A549 (cell line): ENCODE measurements around the gene DPEP3. TPM values are rescaled to one million over a fixed set of nuclear protein-coding genes. Genes with fewer than 3 reads are reported as not detected.

ENCODE experiments used
- ATAC-seq, 2 experiments: fragments of 200-7000 bp in 1 of 2; fragments of >200 bp in 1 of 2; cut with Nextera tagmentation in 1 of 2; cut with Tn5 transposase in 1 of 2; 3 replicates each; pipeline versions ENCODE4 v1.8.0 to v1.9.1; 2018 to 2020; ENCODE audit warnings: mild to moderate bottlenecking in 1 of 2, moderate library complexity in 1 of 2
- CTCF ChIA-PET: fragments of 300-600 bp; sonication (Branson Sonifier 250); formaldehyde crosslinking; extraction: SDS; loops from one replicate; lab custom pipeline; 2021; ENCODE audit warnings: antibody characterized with exemption, inconsistent platforms; lab: Yijun Ruan, JAX
- POLR2A ChIA-PET: fragments of 350-600 bp; formaldehyde crosslinking; extraction: SDS; loops from one replicate; lab custom pipeline; 2021; ENCODE audit warnings: antibody characterized with exemption, inconsistent platforms; lab: Yijun Ruan, JAX
- DNase-seq, 2 experiments: peaks; one replicate each; pipeline versions ENCODE4 v3.0.0 to v3.0.0-alpha.2; 2011 to 2016; ENCODE audit warnings: low read depth in 1 of 2, low spot score in 1 of 2
- FAIRE-seq: peaks from 2 replicates; lab custom pipeline; 2011; peaks lifted over from hg19 to GRCh38; lab: Jason Lieb, UNC
- H3K27ac ChIP-seq, 2 experiments: fragments of >200 bp; sonication (Bioruptor Twin); formaldehyde crosslinking; 3 replicates each; pipeline ENCODE4 v1.5.1; 2016 to 2017
- H3K4me1 ChIP-seq: fragments of >200 bp; sonication (Bioruptor Twin); formaldehyde crosslinking; 3 replicates; pipeline ENCODE4 v1.6.1; 2016
- H3K4me2 ChIP-seq: fragments of >200 bp; sonication (Bioruptor Twin); formaldehyde crosslinking; 3 replicates; pipeline ENCODE4 v1.6.1; 2016
- H3K4me3 ChIP-seq: fragments of >200 bp; sonication (Bioruptor Twin); formaldehyde crosslinking; 3 replicates; pipeline ENCODE4 v1.5.1; 2016
- H3K9me3 ChIP-seq: fragments of >200 bp; sonication (Bioruptor Twin); formaldehyde crosslinking; 3 replicates; pipeline ENCODE4 v1.6.1; 2016
- BHLHE40 ChIP-seq: IDR thresholded peaks from 2 replicates; pipeline ENCODE4 v1.6.1; 2012; ENCODE audit warnings: low read depth, low read length, inconsistent platforms
- CHD2 ChIP-seq: fragments of 150-350 bp; IDR thresholded peaks from 2 replicates; pipeline ENCODE4 v1.6.1; 2014; ENCODE audit warnings: low read length; ENCODE audit not compliant: partially characterized antibody
- HDAC2 ChIP-seq: fragments of 200-600 bp; sonication (generic); IDR thresholded peaks from 2 replicates; pipeline ENCODE4 v1.6.1; 2016
- HOXA7 ChIP-seq: fragments of 250-450 bp; sonication (Bioruptor Pico); IDR thresholded peaks from 2 replicates; pipeline ENCODE4 v1.5.0; 2020; ENCODE audit warnings: mild to moderate bottlenecking, moderate library complexity
- HOXB13 ChIP-seq: fragments of 250-450 bp; sonication (Bioruptor Pico); IDR thresholded peaks from 2 replicates; pipeline ENCODE4 v1.5.0; 2020; ENCODE audit warnings: low read depth, mild to moderate bottlenecking, moderate library complexity
- HOXB5 ChIP-seq: fragments of 250-450 bp; sonication (Bioruptor Pico); IDR thresholded peaks from 2 replicates; pipeline ENCODE4 v1.5.0; 2020; ENCODE audit warnings: mild to moderate bottlenecking, moderate library complexity
- MAFK ChIP-seq: fragments of 450-650 bp; IDR thresholded peaks from 2 replicates; pipeline ENCODE4 v1.6.1; 2014; ENCODE audit not compliant: partially characterized antibody
- MYC ChIP-seq: IDR thresholded peaks from 2 replicates; pipeline ENCODE4 v1.6.1; 2012; ENCODE audit warnings: mild to moderate bottlenecking, inconsistent platforms, low read length, improper control_type of control experiment, borderline replicate concordance
- NPAS2 ChIP-seq: fragments of 250-450 bp; sonication (Bioruptor Pico); IDR thresholded peaks from 2 replicates; pipeline ENCODE4 v1.8.0; 2022; ENCODE audit warnings: mild to moderate bottlenecking, moderate library complexity, borderline replicate concordance
- NR3C1 ChIP-seq: fragments of >200 bp; sonication (Bioruptor Twin); formaldehyde crosslinking; IDR thresholded peaks from 3 replicates; pipeline ENCODE4 v1.6.1; 2017
- PHF8 ChIP-seq: fragments of 200-600 bp; sonication (generic); IDR thresholded peaks from 2 replicates; pipeline ENCODE4 v1.6.1; 2016; ENCODE audit warnings: low read depth, mild to moderate bottlenecking, antibody characterized with exemption, moderate library complexity, borderline replicate concordance
- POLR2AphosphoS2 ChIP-seq: conservative IDR thresholded peaks from 2 replicates; pipeline ENCODE4 v1.6.1; 2012; ENCODE audit warnings: low read length, improper control_type of control experiment, inconsistent platforms
- RCOR1 ChIP-seq: fragments of 150-350 bp; IDR thresholded peaks from 2 replicates; pipeline ENCODE4 v1.6.1; 2014; ENCODE audit warnings: antibody characterized with exemption, low read length, low read depth
- SMC3 ChIP-seq: fragments of >200 bp; sonication (Bioruptor Twin); formaldehyde crosslinking; IDR thresholded peaks from 3 replicates; pipeline ENCODE4 v1.6.1; 2018; ENCODE audit warnings: inconsistent platforms
- ZC3H11A ChIP-seq: fragments of 450-650 bp; IDR thresholded peaks from 2 replicates; pipeline ENCODE4 v1.6.1; 2014; ENCODE audit warnings: antibody characterized with exemption, mild to moderate bottlenecking
- ZFP36 ChIP-seq: fragments of 450-650 bp; IDR thresholded peaks from 2 replicates; pipeline ENCODE4 v1.6.1; 2014; ENCODE audit warnings: borderline replicate concordance; ENCODE audit not compliant: partially characterized antibody
- ZNF302 ChIP-seq: fragments of 250-450 bp; sonication (Bioruptor Pico); IDR thresholded peaks from 2 replicates; pipeline ENCODE4 v1.9.0; 2021; ENCODE audit warnings: inconsistent platforms, mild to moderate bottlenecking, moderate library complexity
- ZSCAN20 ChIP-seq: fragments of 250-450 bp; sonication (Bioruptor Pico); IDR thresholded peaks from 2 replicates; pipeline ENCODE4 v1.8.0; 2022; ENCODE audit warnings: mild to moderate bottlenecking, moderate library complexity
- WGBS: methylation state at CpG from one replicate; pipeline ENCODE4 v1.1.6; 2017; ENCODE audit errors: missing lambda C conversion rate; 5-methylcytosine and 5-hydroxymethylcytosine counted together
- polyA plus RNA-seq, 4 experiments: library from polyadenylated mRNA; depleted of rRNA in 3 of 4; stranded (reverse); fragments of >200 nt; fragmentation: RNase III in 1 of 4; extraction: RNeasy Plus Mini Kit Qiagen cat#74134 plus additional on column Dnase treatment in 1 of 4; gene quantifications; 2 replicates in 3 of 4; 3 replicates in 1 of 4; pipeline ENCODE4 v1.2.3, GENCODE V29; 2011 to 2017
- TF ChIP-seq, protein P1 (sequence below): fragments of 450-650 bp; IDR thresholded peaks from 2 replicates; pipeline ENCODE4 v1.6.1; 2014; ENCODE audit warnings: antibody characterized with exemption
- TF ChIP-seq, protein P2 (sequence below): fragments of >200 bp; sonication (Bioruptor Twin); formaldehyde crosslinking; IDR thresholded peaks from 3 replicates; pipeline ENCODE4 v1.6.1; 2016
- TF ChIP-seq, protein P3 (sequence below): fragments of 150-350 bp; IDR thresholded peaks from 2 replicates; pipeline ENCODE4 v1.6.1; 2014; ENCODE audit warnings: low read depth, mild to moderate bottlenecking, low read length
- TF ChIP-seq, protein P4 (sequence below): IDR thresholded peaks from 2 replicates; pipeline ENCODE4 v1.6.1; 2012; ENCODE audit warnings: low read depth, borderline replicate concordance

DPEP3 gene
- polyA plus RNA-seq, 2 of the 4 experiments (the other 2 are of a cell fraction): not detected

DNA sequence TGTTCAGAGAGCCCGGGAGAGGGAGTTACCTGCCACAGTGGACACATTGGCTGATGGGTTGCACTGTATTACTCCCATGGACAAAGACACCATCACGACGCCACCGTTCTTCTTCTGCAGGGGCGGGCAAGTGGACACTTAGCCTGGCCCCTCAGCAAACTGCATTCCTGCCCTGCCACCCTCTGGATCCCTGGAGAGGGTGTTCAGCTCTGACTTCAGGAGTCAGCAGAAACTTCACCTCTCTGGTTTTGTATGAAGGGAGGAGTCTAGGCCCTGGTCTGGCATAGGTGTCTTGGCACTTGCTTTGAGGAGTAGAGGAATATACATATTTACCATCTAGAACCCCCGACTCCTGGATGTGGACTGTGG lies 9.7 kb upstream of the DPEP3 start:
- 77% methylated on average over 6 of the region's 6 CpGs for WGBS
- ChIA-PET POLR2A (interaction anchor here (0.6 kb wide), 1 partner anchor 95 kb away, joined by 9 read pairs; no protein-coding TSS in a partner anchor), CTCF (interaction anchor here (0.7 to 5.5 kb wide), 5 partner anchors 9 to 240 kb away, joined by 3 to 21 read pairs (median 5); no protein-coding TSS in a partner anchor)
- FAIRE-seq: no peak
- H3K4me1 ChIP-seq: peaks cover 8% of the 10 kb centered on the region
- no peak overlapping the region for H3K4me2 ChIP-seq
- no peaks in the 10 kb centered on the region for H3K9me3 ChIP-seq
- no peak overlapping the region for H3K4me3 ChIP-seq
- ATAC-seq: no peak
- no peak for DNase-seq
- no peak overlapping the region for H3K27ac ChIP-seq
- no peak for TF ChIP-seq POLR2AphosphoS2
- TF ChIP-seq NPAS2 (CRISPR knock-in tag): no peak
- TF ChIP-seq MAFK: no peak
- TF ChIP-seq, protein P1, sequence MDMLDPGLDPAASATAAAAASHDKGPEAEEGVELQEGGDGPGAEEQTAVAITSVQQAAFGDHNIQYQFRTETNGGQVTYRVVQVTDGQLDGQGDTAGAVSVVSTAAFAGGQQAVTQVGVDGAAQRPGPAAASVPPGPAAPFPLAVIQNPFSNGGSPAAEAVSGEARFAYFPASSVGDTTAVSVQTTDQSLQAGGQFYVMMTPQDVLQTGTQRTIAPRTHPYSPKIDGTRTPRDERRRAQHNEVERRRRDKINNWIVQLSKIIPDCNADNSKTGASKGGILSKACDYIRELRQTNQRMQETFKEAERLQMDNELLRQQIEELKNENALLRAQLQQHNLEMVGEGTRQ: no peak
- no peak for TF ChIP-seq CHD2
- TF ChIP-seq NR3C1: no peak
- TF ChIP-seq PHF8: no peak
- TF ChIP-seq, protein P2, sequence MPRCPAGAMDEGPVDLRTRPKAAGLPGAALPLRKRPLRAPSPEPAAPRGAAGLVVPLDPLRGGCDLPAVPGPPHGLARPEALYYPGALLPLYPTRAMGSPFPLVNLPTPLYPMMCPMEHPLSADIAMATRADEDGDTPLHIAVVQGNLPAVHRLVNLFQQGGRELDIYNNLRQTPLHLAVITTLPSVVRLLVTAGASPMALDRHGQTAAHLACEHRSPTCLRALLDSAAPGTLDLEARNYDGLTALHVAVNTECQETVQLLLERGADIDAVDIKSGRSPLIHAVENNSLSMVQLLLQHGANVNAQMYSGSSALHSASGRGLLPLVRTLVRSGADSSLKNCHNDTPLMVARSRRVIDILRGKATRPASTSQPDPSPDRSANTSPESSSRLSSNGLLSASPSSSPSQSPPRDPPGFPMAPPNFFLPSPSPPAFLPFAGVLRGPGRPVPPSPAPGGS: no peak
- TF ChIP-seq HDAC2: no peak

DNA sequence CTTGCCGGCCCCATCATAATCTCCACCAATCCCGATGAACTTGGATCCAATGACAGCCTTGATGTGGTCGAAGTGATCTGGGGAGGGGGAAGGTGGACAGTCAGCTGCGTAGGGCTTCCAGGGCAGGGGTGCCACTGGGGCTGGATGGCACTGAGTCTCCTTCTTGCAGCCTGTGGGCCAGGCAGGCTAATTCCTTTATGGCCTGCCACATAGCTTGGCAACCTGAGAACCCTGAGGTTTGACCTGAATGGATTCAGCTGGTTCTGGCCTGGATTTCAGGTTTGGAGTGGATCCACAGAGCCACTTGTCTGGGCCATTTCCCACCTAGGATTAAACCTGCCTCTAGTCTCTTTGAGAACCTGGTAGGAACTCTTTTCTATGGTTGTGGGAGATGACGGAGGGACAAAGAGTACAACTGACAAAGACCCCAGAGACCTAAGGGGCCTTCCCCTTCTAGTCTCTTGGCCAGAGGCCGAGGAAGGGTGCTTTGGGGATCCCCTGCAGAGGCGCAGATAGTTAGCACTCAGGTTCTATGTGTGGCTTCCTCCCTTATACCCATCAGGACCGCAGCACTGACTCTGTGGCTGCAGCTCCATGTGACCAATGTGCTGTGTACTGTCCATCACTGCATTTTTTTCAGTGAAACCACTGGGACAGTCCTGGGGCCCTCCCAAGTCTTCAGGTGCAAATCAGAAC lies 9.2 kb upstream of the DPEP3 start:
- ChIA-PET POLR2A (interaction anchor here (0.6 kb wide), 1 partner anchor 95 kb away, joined by 9 read pairs; no protein-coding TSS in a partner anchor), CTCF (interaction anchor here (0.6 to 5.5 kb wide), 6 partner anchors 9 to 241 kb away, joined by 3 to 20 read pairs (median 4); no protein-coding TSS in a partner anchor)
- Histone ChIP-seq H3K4me1 (peaks cover 12% of the 10 kb centered on the region), H3K27ac (no peak overlapping the region), H3K4me3 (no peak overlapping the region), H3K9me3 (no peaks in the 10 kb centered on the region)
- FAIRE-seq: no peak
- no peak for ATAC-seq
- TF ChIP-seq, protein P1: no peak
- no peak for TF ChIP-seq SMC3
- no peak for TF ChIP-seq ZFP36
- TF ChIP-seq, protein P3, sequence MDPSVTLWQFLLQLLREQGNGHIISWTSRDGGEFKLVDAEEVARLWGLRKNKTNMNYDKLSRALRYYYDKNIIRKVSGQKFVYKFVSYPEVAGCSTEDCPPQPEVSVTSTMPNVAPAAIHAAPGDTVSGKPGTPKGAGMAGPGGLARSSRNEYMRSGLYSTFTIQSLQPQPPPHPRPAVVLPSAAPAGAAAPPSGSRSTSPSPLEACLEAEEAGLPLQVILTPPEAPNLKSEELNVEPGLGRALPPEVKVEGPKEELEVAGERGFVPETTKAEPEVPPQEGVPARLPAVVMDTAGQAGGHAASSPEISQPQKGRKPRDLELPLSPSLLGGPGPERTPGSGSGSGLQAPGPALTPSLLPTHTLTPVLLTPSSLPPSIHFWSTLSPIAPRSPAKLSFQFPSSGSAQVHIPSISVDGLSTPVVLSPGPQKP: no peak
- no peak for TF ChIP-seq HDAC2
- TF ChIP-seq, protein P4, sequence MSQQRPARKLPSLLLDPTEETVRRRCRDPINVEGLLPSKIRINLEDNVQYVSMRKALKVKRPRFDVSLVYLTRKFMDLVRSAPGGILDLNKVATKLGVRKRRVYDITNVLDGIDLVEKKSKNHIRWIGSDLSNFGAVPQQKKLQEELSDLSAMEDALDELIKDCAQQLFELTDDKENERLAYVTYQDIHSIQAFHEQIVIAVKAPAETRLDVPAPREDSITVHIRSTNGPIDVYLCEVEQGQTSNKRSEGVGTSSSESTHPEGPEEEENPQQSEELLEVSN: no peak
- TF ChIP-seq HOXB5 (CRISPR knock-in tag): no peak
- no peak for TF ChIP-seq BHLHE40
- no peak for TF ChIP-seq MAFK
- TF ChIP-seq CHD2: no peak
- no peak for TF ChIP-seq HOXB13 (CRISPR knock-in tag)
- no peak for TF ChIP-seq NPAS2 (CRISPR knock-in tag)
- TF ChIP-seq, protein P2: no peak
- TF ChIP-seq RCOR1: no peak
- no peak for TF ChIP-seq ZNF302 (CRISPR knock-in tag)
- TF ChIP-seq ZC3H11A: no peak
- TF ChIP-seq ZSCAN20 (CRISPR knock-in tag): no peak
- TF ChIP-seq HOXA7 (CRISPR knock-in tag): no peak
- TF ChIP-seq MYC: no peak
- TF ChIP-seq, all 56 proteins: peak for 0
- no peak overlapping the region for H3K4me2 ChIP-seq
- 62% methylated on average over 7 of the region's 8 CpGs for WGBS
- DNase-seq: no peak
